ENCODE results near the gene FAM221A. TPM values are rescaled to one million over a fixed set of nuclear protein-coding genes. Genes with fewer than 3 reads are reported as not detected.
"Not testable (repeated sequence)": the region's sequence is repeated elsewhere in the genome, so short reads cannot be mapped to it uniquely, and the experiment has no call there.

Gene FAM221A
- total RNA-seq, result 2.0 and 6.0 TPM in 2 replicates

DNA sequence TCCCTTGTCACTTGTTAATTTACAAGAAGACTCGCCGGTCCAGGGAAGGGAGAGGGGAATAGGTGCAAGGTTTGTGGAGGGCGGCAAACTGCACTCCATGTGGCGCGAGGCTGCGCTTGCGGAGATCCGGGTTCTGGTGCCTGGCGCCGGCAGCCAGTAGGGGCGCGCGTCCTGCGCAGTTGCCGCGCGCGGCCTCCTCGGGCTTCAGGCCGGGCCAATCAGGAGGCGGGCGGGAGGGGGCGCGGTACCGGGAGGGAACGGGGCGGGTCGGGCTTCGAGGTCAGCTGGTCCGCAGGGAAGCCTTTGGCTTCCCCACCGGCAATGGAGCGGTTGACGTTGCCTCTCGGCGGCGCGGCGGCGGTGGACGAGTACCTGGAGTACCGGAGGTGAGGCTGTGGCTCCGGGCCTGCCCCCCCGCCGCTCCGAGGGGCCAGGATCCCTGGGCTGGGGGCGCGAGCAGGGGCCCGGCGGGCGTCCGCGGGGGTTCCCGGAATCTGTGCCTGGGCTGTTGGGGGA is at the start of gene FAM221A:
Gene FAM221A (plus strand): TSS at position 302 of the 516 bp plus-strand sequence. CDS start 20 bp downstream, at position 322.
- DNase-seq (ENCODE audit: extremely low read depth, low read depth, low spot score), result no peak

DNA sequence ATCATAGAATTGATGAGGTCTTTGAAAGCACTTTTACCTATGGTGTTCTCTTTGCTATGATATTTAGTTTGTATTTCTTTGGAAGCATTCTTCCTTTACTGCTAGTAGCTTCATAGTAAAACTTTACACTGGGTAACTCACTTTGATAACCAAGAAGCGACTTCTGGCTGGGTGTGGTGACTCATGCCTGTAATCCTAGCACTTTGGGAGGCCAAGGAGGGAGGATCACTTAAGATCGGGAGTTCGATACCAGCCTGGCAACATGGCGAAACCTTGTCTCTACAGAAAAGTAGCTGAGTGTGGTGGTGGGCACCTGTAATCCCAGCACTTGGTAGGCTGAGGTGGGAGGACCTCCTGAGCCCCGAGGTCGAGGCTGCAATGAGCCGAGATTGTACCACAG is 46.6 kb upstream of the FAM221A start:
- DNase-seq (ENCODE audit: extremely low read depth, low read depth, low spot score), result no peak

GRCh38 chr7:23645822-23646221 is 34.2 kb upstream of the FAM221A start:
- no peak for DNase-seq (ENCODE audit: extremely low read depth, low read depth, low spot score)

GRCh38 chr7:23653942-23654341 is 26.1 kb upstream of the FAM221A start:
- DNase-seq (ENCODE audit: extremely low read depth, low read depth, low spot score), result no peak

DNA sequence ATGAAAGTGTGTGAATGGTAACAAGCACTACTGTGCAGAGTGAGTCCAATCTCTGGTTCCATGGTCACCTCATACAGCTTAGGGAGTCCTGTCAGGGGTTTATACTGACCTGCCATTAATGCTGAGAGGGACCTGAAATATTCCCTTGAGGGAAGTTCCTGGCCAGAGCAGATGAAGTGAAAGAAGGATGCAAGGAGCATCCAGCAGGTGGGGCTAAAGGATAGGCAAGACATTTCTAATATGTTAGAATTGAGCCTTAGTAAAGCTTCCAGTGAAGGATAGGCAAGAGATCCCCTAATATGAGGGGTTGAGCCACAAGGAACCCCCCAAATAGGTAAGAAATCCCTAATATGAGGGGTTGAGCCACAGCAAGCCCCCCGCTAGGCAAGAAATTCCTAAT is 25.5 kb upstream of the FAM221A start:
- no peak for DNase-seq (ENCODE audit: extremely low read depth, low read depth, low spot score)

DNA sequence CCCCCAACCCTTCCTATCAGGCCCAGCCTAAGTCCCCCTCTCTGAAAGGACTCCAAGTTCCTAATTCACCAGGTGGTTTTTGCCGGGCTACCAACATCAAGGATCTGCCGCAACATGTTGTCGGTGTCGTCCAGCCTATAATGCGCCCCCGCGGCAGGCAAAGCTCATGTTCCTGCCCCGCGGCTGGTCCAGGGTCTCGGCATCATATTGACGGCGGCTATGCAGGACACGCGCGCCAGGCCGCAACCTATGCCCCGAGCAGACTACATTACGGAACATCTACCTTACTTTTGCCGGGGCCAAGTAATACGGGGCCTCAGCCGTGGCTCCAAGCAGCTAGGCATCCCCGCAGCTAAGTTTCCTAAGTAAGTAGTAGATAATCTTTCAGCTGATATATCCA is 24.6 kb upstream of the FAM221A start:
- no peak for DNase-seq (ENCODE audit: extremely low read depth, low read depth, low spot score)

DNA sequence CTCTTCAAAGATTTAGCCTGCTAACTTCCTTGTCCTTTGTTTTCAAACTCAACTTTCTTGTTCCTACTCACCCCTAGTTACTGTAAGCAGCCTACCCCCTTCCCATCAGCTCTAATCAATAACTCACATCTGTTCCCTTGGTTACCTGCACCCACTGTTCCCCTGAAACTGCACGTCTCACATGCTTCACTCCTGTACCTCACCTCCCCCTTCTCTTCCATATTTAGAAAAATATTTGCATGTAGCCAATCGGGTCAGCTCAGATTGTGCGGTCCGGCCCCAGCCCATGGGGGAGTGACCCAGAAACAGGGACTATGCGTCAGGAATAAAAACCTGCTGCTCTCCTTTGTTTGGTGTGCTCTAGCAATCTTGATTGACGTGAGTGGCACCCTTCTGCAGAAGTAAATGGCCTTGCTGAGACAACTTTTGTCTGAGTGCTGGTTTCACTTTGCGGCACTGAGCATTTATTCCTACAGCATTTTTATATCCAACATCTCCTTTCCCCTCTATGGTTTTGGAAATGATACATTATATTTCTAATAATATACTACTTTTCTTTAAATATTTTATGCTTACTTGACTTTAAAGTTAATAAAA is 21.1 kb upstream of the FAM221A start:
- no peak for DNase-seq (ENCODE audit: extremely low read depth, low read depth, low spot score)

GRCh38 chr7:23661385-23661784 is 18.6 kb upstream of the FAM221A start:
- no peak for DNase-seq (ENCODE audit: extremely low read depth, low read depth, low spot score)

GRCh38 chr7:23662124-23662983 is 17.6 kb upstream of the FAM221A start:
- DNase-seq (ENCODE audit: extremely low read depth, low read depth, low spot score), result no peak

- no peak for DNase-seq (ENCODE audit: extremely low read depth, low read depth, low spot score)
Observed at GRCh38 chr7:23662984-23663313, 17.1 kb upstream of the FAM221A start.

- DNase-seq (ENCODE audit: extremely low read depth, low read depth, low spot score), result no peak
Observed at GRCh38 chr7:23664122-23664521, 15.9 kb upstream of the FAM221A start.

DNA sequence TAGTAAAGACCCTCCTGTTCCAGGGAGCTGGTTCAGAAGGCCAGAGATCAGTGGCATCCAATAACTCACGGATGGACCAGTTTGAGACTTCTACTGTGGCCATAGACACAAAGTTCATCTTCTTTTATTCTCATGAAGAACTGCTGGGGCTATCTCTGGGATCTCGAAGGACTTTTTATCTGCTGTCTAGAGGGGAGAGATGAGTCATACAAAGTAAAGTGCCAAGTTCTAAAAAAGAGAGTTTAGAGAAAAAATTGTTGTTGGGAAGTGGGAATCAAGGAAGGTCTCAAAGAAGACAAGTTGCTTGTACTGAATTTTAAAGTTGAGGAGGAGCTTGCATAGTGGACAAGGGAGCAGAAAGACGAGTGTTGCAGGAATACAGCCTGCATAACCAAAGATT is 8.0 kb upstream of the FAM221A start:
- no peak for DNase-seq (ENCODE audit: extremely low read depth, low read depth, low spot score)

GRCh38 chr7:23680414-23681405 is 711 bp downstream of the FAM221A start:
- DNase-seq (ENCODE audit: extremely low read depth, low read depth, low spot score), result no peak

- DNase-seq (ENCODE audit: extremely low read depth, low read depth, low spot score), result not testable (repeated sequence)
Observed at GRCh38 chr7:23684041-23684440, 4.0 kb downstream of the FAM221A start.

DNA sequence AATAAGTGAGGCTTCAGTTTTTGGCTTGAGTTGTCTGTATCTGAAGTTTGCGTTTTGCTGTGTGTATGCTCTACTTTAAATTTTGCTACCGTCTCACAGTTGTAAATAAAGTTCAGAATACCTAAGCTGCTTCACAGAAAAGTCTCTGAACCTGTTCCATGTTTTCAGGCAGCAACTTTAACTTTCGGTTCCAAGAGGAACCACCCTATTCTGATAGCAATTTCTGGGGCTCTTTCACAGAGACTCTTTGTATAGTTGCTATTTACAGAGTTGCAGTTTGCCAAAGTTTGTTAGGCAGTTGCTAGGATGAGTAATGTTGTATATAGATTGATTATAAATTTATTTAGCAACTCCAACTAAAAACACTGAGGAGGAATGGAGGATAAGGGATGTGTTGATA is 5.7 kb downstream of the FAM221A start:
- DNase-seq (ENCODE audit: extremely low read depth, low read depth, low spot score), result no peak

DNA sequence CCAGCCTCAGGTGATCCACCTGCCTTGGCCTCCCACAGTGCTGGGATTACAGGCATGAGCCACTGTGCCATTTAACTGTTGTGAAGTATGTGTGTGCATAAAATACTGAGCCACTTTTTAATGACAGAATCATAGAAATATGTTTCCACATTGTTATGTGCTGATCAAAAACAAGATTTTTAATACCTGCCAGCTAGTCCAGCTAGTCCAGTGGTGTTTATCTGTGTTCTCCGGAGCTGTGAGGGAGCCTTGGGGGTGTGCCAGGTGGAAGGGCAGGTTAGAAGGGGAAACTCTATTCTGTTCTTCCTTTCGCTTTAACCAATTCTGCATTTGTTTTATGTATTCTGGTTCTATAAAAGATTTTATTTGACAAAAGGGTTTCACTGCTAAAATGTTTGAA is 7.0 kb downstream of the FAM221A start:
- no peak for DNase-seq (ENCODE audit: extremely low read depth, low read depth, low spot score)

DNA sequence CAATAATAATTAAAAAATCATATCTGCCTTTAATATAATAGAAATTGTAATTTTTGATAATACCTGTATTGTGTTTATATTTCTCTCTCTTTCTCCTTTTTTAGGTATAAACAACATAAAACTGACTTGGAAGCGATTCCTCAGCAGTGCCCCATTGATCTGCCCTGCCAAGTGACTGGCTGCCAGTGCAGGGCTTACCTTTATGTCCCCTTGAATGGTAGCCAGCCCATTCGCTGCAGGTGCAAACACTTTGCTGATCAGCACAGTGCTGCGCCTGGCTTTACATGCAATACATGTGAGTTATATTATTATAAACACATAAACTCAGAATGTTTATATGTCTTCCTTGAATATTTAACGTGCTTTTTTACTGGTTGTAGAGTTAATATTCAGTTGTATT is 9.2 kb downstream of the FAM221A start:
- no peak for DNase-seq (ENCODE audit: extremely low read depth, low read depth, low spot score)

- no peak for DNase-seq (ENCODE audit: extremely low read depth, low read depth, low spot score)
Observed at GRCh38 chr7:23691320-23691719, 11.3 kb downstream of the FAM221A start.

- no peak for DNase-seq (ENCODE audit: extremely low read depth, low read depth, low spot score)
Observed at GRCh38 chr7:23693224-23693623, 13.2 kb downstream of the FAM221A start.

DNA sequence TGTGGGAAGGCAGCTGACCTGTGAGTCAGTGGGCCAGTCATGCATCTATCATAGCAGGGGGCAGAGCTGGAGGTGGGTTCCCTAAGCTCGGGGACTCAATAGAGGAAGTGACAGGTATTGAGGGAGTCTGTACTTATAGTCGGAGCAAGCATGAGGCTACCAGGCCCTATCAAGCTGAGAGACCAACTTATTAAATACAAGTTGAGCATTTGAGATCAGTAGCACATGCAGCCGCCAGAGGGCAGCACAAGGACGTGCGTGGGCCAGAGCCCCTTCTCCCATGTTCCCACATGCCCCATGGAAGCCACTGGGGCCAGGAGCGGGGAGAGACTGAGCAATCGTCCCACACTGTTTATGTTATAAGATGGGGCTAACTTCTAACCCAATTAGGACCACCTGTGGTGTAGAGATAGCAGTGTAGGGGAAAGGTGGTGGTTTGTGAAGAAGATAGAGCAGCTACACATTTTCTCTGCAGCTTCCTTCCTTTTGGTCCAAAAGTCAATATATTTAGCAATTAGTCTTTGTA is 17.0 kb downstream of the FAM221A start:
- DNase-seq (ENCODE audit: extremely low read depth, low read depth, low spot score), result no peak

DNA sequence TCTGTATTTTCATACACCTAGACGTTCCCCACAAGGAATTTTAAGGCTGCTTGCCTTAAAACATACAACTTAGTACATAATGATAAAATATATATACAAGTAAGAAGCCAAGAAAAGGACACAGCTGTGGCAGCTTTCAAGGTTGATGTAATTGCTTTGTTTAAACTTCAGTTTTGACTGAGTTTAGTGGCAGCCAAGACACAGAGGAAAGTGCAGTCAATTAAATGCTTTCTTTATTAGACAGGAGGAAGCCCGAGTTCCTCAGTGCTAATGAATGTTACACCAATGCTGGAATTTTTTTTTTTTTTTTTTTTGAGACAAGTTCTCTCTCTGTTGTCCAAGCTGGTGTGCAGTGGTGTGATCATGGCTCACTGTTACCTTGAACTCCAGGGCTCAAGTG is 18.8 kb downstream of the FAM221A start:
- DNase-seq (ENCODE audit: extremely low read depth, low read depth, low spot score), result no peak
